Hepatocyte (in vitro differentiated cells): Measurements from ENCODE around the gene CBX5.

Experiments used
- EZH2phosphoT487 ChIP-seq: fragments of 200-600 bp; sonication (generic); IDR thresholded peaks from one replicate; pipeline ENCODE4 v1.6.1; 2018; ENCODE audit warnings: antibody characterized with exemption, mild to moderate bottlenecking, low read depth, moderate library complexity; ENCODE audit not compliant: unreplicated experiment, severe bottlenecking
- TF ChIP-seq, protein P1 (sequence below): fragments of 200-600 bp; sonication (generic); IDR thresholded peaks from 2 replicates; pipeline ENCODE4 v1.5.1; 2016; ENCODE audit warnings: antibody characterized with exemption, mild to moderate bottlenecking; ENCODE audit not compliant: poor library complexity

DNA sequence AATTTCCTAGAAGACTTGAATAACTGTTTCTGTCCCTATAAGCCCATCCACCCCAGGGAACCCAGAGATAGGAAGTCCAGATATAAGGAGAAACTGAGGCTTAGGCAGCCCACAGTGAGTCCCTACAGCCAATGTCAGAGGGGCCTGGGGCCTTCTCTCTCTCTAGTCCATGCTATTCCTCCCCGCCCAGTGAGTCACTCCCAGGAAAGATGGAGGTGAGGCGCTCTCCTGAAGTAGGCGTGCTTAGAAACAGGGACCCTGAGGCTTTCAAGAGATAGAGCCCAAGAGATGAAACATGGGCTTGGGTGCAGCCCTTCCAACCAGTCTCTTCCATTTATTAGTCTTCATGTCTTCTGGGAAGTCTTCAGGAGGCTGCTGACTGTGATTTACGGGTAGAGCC is 88.8 kb downstream of the CBX5 start:
- TF ChIP-seq, protein P1, sequence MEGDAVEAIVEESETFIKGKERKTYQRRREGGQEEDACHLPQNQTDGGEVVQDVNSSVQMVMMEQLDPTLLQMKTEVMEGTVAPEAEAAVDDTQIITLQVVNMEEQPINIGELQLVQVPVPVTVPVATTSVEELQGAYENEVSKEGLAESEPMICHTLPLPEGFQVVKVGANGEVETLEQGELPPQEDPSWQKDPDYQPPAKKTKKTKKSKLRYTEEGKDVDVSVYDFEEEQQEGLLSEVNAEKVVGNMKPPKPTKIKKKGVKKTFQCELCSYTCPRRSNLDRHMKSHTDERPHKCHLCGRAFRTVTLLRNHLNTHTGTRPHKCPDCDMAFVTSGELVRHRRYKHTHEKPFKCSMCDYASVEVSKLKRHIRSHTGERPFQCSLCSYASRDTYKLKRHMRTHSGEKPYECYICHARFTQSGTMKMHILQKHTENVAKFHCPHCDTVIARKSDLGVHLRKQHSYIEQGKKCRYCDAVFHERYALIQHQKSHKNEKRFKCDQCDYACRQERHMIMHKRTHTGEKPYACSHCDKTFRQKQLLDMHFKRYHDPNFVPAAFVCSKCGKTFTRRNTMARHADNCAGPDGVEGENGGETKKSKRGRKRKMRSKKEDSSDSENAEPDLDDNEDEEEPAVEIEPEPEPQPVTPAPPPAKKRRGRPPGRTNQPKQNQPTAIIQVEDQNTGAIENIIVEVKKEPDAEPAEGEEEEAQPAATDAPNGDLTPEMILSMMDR, result no peak
- TF ChIP-seq EZH2phosphoT487, result no peak
